Liver (tissue), 3 donors: ENCODE data around the gene ITM2C.

ENCODE experiments used
- CTCF ChIP-seq: fragments of 150-350 bp; IDR thresholded peaks from 2 replicates; pipeline ENCODE4 v1.5.1; 2017; ENCODE audit warnings: improper control_type of control experiment, low read depth, low read length; ENCODE audit not compliant: missing input control
- FOXA1 ChIP-seq: IDR thresholded peaks from 2 replicates; pipeline ENCODE4 v1.6.1; 2016; ENCODE audit warnings: antibody characterized with exemption
- GABPA ChIP-seq, 2 donors: IDR thresholded peaks in 1 of 2; conservative IDR thresholded peaks in 1 of 2; 2 replicates each; pipeline ENCODE4 v1.6.1; 2016; ENCODE audit warnings: antibody characterized with exemption in 2 of 2, mild to moderate bottlenecking in 1 of 2, moderate library complexity in 1 of 2
- JUND ChIP-seq, 2 donors: IDR thresholded peaks; 2 replicates each; pipeline ENCODE4 v1.6.1; 2016; ENCODE audit warnings: antibody characterized with exemption in 2 of 2
- MAX ChIP-seq: IDR thresholded peaks from 2 replicates; pipeline ENCODE4 v1.6.1; 2016; ENCODE audit warnings: antibody characterized with exemption
- RAD21 ChIP-seq, 2 donors: IDR thresholded peaks; 2 replicates each; pipeline ENCODE4 v1.6.1; 2016; ENCODE audit warnings: antibody characterized with exemption in 2 of 2, mild to moderate bottlenecking in 2 of 2
- SP1 ChIP-seq: IDR thresholded peaks from 2 replicates; pipeline ENCODE4 v1.6.1; 2018; ENCODE audit warnings: antibody characterized with exemption, mild to moderate bottlenecking
- YY1 ChIP-seq: IDR thresholded peaks from 2 replicates; pipeline ENCODE4 v1.6.1; 2016; ENCODE audit warnings: antibody characterized with exemption, mild to moderate bottlenecking
- TF ChIP-seq, protein P1 (sequence below): IDR thresholded peaks from 2 replicates; pipeline ENCODE4 v1.6.1; 2016; ENCODE audit warnings: antibody characterized with exemption
- donor health status: healthy.
- donor health status: healthy.

GRCh38 chr2:230902180-230902899 is 37.6 kb downstream of the ITM2C start:
- TF ChIP-seq CTCF, result peak; percentile 80
- no peak for TF ChIP-seq GABPA (IDR thresholded peaks at IDR 0.05 in 1 of 2, conservative IDR thresholded peaks at IDR 0.05 in 1 of 2)
- no peak for TF ChIP-seq JUND (IDR thresholded peaks at IDR 0.05)
- TF ChIP-seq YY1, result no peak
- no peak for TF ChIP-seq MAX
- peak; percentile 87 to 96 for TF ChIP-seq RAD21 (IDR thresholded peaks at IDR 0.05)
- TF ChIP-seq, protein P1, sequence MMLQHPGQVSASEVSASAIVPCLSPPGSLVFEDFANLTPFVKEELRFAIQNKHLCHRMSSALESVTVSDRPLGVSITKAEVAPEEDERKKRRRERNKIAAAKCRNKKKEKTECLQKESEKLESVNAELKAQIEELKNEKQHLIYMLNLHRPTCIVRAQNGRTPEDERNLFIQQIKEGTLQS, result no peak
- no peak for TF ChIP-seq FOXA1
- TF ChIP-seq SP1, result no peak
